SW 1271 (cell line): ENCODE data around the gene ADNP.

Source experiments
- DNase-seq, 2 experiments: peaks; one replicate each; lab custom pipeline; 2025; lab: John Stamatoyannopoulos, UW

The ADNP gene

DNA sequence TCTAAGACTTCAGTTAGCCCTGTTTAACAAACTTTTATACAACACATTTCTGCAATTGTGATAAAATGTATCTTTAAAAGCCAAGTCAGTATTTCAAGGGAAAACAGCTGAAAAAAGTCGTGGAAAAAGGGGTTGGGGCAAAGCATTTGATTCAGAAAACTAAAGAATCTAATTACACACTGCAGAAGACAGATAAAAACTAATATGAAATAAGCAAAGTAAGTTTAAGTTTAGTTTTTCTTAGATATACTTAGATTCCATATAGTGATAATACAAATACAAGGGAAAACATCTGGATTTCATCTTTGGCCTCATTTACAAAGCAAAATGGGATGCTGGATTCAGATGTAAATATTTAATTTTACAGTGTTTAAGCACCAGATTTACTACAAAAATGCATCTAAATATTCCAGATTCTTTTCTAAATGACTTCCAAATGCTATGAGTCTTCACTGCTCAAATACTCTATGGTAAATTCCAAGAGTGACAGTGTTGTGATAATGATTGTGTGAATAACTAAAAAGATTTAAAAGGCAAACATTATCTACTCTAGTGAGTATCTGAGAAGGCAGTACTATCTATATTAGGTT is 1.5 kb upstream of the ADNP start:
- DNase-seq: no peak

DNA sequence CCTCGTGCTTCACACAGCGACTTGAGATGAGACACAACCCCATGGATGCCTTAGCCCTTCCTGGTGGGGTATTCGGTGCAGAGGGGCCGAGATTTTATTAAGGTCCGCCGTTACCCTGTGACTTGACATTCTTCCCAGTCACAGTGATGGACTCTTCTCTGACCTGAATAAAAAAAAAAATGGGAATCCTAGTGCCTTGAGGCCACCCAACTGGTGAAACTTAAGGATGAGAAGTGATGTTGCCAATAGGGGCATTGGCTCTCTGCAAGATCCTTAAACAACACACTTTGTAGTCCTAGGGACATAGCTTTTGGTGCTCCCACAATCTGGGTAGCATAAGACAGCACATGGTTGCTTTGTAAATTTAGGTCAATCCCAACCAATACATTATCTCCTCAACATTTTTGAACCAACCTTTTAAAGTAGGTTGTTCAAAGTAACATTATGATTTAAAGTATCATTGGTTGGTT is 814 bp upstream of the ADNP start:
- no peak for DNase-seq

DNA sequence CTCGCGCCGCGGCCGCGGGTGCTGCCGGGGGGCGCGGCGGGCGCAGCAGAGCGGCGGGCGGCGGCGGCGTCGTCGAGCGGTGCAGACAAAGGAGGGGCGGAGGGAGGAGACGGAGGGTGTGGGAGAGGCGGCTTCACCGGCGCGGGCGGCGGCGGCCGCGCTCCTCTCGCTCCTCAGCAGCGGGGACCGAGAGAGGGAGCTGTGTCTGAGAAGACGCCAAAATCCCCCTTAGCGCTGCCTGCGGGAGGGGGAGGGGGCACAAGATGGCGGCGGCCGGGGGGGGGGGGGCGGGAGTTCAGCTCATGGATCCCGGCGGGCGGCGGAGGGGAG is 296 bp downstream of the ADNP start:
- no peak for DNase-seq

DNA sequence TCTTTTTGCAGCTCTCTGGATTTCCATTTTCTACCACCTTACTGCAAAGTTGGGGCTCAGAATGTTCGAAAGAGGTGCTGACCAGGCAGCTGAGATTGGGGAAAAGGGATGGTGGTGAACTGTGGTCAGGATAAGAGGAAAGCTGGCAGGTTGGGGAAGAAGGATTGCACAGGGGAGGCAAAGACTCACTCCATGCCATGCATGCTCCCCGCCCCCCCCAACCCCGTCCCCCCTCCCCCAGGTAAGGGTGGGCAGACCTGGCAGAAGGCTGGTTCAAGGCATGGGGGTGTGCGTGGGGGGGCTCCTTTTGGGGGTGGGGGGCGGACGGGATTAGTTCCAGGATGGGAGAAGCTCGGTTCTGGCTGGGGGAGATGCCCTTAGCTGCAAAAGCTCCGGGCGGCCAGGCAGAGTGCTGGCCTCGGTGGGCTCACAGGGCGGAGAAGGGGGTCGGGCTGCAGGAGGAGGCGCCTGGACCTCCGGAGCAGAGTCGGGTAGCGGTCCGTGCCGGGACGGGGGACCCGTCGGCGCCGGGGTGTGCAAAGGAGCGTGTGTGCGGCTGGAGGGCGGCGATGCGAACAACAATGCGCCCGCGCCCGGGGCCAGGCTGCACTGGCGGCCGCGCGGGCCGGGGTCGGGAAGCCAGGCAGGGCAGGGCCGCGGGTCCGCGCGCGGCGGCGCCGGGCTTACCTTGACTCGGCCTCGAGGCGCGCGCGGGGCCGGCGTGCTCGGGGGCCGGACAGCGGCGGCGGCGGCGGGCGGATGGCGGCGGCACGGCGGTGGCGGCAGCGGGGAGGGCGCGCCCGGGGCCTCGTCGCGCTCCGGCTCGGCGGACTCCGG is 880 bp downstream of the ADNP start:
- DNase-seq: peak in 1 of 2 experiments; percentile 59

GRCh38 chr20:50929299-50930138 is 1.7 kb downstream of the ADNP start:
- DNase-seq: peak; percentile 94 to 98

GRCh38 chr20:50928469-50928868 is 2.8 kb downstream of the ADNP start:
- no peak for DNase-seq

- DNase-seq: no peak
Observed at GRCh38 chr20:50926530-50926929, 4.7 kb downstream of the ADNP start.

GRCh38 chr20:50924261-50924920 is 6.8 kb downstream of the ADNP start:
- DNase-seq: no peak

DNA sequence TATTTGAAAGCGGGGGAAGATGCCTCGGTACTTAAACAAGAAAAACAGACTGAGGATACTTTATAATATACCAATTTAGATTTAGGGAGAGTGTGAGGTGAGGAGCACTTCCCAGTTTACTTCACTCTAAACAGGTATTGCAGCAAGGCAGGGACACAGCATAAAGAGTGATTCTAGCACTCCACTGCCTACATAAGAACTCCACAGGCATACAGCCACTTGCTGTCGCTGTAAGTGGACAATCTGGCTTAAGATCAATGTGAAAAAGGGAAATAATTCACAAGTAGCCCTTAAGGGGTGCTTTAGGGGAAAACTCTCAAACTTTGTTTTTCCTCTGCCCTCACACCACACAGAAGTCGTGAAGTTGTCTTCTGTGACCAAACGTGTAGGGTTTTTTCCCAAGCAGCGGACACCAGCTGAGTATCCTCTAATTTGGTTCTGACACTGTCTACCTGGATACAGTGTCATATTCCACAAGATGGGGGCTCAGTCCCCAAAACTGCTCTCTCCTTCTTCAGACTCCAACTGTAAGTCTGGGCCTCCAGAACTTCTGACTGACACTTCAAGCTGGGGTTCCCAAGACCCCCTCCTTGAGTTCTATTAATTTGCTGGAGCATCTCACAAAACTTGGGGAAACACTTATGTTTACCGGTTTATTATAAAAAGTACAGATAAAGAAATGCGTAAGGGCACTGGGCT is 9.3 kb downstream of the ADNP start:
- no peak for DNase-seq

DNA sequence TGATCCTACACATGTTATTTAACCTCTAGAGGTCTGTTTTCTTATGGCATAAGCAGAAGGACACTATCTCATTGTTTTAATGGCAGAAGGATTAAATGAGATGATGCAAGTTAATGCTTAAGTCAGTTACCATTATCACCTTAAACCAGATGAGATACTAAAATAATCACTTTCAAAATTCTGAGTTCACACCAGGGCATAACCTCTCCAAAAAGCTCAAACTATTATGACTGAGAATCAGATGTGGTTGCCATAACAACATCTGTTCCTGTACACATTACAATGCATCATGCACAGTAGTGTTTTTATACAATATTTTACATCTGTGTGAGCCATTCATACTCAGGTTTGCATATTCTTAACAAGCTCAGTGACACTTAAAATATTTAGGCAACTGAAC is 10.2 kb downstream of the ADNP start:
- peak in 1 of 2 experiments; percentile 18 for DNase-seq

DNA sequence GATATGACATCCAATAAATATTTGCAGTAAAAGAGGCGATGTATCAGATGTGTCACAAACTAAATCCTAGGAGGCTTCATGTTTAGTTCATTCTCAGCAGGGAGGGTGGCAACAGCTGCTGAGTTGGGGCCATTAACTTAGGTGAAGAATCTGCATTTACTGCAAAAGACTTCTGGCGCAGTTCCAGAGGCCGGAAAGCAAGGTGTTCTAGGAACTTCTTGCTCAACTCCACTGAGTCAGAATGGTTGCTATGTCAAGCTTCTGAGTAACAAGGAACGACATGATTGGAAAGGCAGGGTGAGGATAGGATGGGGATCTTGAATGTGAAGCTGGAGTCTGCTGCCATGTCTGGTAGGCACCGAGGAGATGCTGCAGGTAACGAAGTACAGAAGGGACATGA is 11.7 kb downstream of the ADNP start:
- peak in 1 of 2 experiments; percentile 53 for DNase-seq

- no peak for DNase-seq
Observed at GRCh38 chr20:50918403-50918802, 12.8 kb downstream of the ADNP start.

GRCh38 chr20:50916934-50917333 is 14.3 kb downstream of the ADNP start:
- DNase-seq: no peak

- DNase-seq: peak in 1 of 2 experiments; percentile 23
Observed at GRCh38 chr20:50916257-50916656, 15.0 kb downstream of the ADNP start.

- no peak for DNase-seq
Observed at GRCh38 chr20:50915424-50915823, 15.8 kb downstream of the ADNP start.

- peak; percentile 39 to 81 for DNase-seq
Observed at GRCh38 chr20:50913690-50914375, 17.4 kb downstream of the ADNP start.

- no peak for DNase-seq
Observed at GRCh38 chr20:50911716-50912115, 19.5 kb downstream of the ADNP start.

GRCh38 chr20:50911030-50911429 is 20.2 kb downstream of the ADNP start:
- no peak for DNase-seq

DNA sequence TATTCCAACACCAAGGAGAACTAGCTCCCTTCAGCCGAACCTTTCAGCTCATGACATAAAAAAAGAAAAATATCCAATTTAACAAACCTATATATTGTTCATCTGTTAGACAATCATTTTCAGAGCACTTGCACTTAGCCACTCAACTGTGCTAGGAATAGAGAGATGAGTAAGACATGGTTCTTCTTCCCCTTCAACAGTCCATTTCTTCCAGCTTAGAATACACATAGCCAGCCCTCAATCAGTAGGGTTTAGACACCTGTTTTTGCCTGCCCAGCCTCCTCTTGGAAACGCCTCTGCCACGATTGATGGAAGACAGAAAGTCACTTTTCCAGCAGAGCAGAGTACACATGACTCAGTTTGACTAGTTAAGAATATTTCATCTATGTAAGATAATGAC is 21.8 kb downstream of the ADNP start:
- DNase-seq: no peak

GRCh38 chr20:50904067-50904570 is 27.1 kb downstream of the ADNP start:
- no peak for DNase-seq
